Transverse colon (tissue), 3 donors: Measurements from ENCODE around the gene G6PC2.

Experiments
- EP300 ChIP-seq: sonication (generic); formaldehyde crosslinking; IDR thresholded peaks from one replicate; pipeline ENCODE4 v1.6.1; 2017; ENCODE audit warnings: antibody characterized with exemption, low read depth
- POLR2AphosphoS5 ChIP-seq, 3 donors: sonication (generic); formaldehyde crosslinking; IDR thresholded peaks; one replicate each; pipeline ENCODE4 v1.6.1; 2016; ENCODE audit warnings: antibody characterized with exemption in 3 of 3

GRCh38 chr2:168941297-168941696 is 40.2 kb downstream of the G6PC2 start:
- no peak for TF ChIP-seq POLR2AphosphoS5 (IDR thresholded peaks at IDR 0.05)
- no peak for TF ChIP-seq EP300
